GM18909 (cell line): ENCODE results near the gene PDE3A.
"Not testable (repeated sequence)": the region's sequence is repeated elsewhere in the genome, so short reads cannot be mapped to it uniquely, and the experiment has no call there.

Source experiments
- ATAC-seq: cut with Tn5 transposase; IDR thresholded peaks from one replicate; pipeline ENCODE4 v1.9.1; 2021; ENCODE audit warnings: mild to moderate bottlenecking; ENCODE audit not compliant: unreplicated experiment, poor library complexity

Gene PDE3A

DNA sequence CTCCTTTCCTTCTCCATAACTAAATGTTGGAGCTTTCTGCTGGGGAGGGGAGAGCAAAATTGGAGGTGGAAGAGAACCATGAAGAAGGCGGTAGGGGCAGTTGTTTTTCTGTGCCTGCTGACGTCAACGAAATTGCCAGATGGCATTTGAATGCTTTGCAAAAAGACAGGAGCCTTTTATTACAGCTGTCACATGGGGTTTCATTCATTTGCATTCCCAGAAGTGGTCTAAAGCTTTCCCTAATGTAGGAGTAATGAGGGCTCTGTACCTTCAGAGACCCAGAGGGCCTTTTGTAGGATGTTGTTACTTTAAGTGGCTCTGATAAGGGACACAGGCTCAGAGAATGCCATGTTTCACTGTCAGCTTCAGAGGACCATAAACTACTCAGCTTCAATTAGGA is 219.7 kb downstream of the PDE3A start:
- no peak for ATAC-seq

DNA sequence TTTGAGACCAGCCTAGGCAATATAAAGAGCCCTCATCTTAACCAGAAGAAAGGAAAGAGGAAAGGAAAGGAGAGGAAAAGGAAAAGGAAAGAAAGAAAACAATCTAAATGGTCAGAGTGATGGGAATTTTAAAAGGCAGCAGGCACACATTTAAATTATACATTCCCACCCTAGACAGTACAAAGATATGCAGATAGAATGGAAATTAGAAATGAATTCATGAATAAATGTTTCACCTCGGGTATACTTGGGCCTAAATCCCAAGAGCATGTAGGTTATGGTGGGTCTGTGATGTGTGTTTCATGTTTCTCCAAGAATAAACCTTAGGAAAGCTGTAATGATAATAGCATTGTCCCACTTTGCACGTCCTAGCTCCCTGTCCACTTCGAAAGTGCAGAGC is 222.2 kb downstream of the PDE3A start:
- no peak for ATAC-seq

GRCh38 chr12:20592556-20592955 is 224.2 kb downstream of the PDE3A start:
- no peak for ATAC-seq

- no peak for ATAC-seq
These were observed 225.3 kb downstream of the PDE3A start for GRCh38 chr12:20593611-20594010.

- no peak for ATAC-seq
These were observed 227.7 kb downstream of the PDE3A start for GRCh38 chr12:20596061-20596460.

- ATAC-seq, result no peak
These were observed 231.4 kb downstream of the PDE3A start for GRCh38 chr12:20599757-20600156.

DNA sequence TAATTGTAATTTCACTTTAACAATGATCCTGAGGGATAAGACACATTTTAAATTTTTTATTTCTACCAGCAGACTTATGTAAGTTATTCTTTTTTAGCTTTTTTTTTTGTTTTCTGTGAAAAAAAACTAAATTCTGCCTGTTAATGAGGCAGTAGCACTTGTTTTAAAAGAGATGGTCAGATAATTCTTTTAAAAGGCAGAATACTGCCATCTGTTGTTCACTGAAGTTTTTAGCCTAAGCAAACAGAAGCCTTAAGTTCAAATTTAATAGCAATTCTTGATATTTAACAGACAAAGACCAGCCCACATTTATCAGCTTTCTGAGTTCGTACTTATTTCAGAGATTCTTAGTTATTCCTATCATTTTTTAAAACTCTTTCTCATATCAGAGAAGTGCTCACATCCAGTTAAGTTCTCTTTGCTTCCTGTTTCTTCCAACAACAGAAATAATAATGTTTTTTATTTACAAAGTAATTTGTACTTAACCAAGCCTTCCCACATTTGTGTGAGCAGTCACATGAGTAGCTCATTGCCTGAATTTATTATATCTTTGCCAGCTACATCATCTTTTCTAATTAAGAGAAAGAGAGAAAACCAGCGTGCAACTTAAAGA is 233.4 kb downstream of the PDE3A start:
- ATAC-seq, result no peak

DNA sequence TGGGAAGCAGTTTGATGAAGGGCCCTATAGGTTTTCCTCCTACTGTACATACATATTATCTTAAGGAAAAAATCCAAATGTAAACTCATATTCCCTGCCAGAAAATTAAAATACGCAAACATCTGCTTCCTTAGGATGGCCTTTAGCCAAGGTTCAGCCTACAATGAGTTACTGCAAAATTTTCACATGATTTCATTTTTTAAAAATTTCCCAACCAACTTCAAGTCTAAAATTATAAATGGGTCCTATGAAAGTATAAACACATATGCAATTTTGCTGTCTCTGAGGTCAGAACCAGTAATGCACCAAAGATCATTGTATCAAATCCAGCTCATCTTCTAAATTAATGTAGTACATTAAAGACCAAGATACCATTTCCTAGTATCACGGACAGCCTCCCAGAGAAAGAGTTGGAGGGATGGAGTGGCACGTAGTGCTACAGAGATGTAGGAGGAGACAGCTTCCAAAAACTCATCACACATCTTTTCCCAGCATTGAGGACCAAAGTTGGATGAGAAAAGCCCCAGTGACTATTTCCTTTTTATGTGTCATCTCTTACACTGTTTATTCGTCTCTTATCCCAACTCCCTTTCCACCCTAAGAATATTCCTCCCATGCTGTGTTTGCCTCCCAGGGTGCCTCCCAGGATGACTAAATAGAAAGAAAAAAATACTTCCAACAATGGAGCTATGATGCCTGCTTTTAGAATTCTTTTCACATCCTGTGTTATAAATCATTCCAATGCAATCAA is 234.5 kb downstream of the PDE3A start:
- no peak for ATAC-seq

- no peak for ATAC-seq
These were observed 236.2 kb downstream of the PDE3A start for GRCh38 chr12:20604408-20605067.

DNA sequence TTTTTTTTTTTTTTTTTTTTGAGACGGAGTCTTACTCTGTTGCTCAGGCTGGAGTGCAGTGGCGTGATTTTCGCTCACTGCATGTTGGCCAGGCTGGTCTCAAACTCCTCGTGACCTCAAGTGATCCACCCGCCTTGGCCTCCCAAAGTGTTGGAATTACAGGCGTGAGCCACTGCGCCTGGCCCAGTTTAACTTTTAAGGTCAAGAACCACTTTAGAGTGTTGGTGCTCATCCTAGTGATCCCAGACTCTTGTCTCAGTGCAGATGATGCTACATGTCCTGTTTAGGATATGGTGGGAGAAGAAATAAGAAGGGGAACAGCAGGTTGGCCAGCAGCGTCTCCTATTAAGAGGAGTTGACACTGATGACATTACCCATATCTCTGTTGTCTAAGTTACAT is 246.7 kb downstream of the PDE3A start:
- ATAC-seq, result not testable (repeated sequence)

DNA sequence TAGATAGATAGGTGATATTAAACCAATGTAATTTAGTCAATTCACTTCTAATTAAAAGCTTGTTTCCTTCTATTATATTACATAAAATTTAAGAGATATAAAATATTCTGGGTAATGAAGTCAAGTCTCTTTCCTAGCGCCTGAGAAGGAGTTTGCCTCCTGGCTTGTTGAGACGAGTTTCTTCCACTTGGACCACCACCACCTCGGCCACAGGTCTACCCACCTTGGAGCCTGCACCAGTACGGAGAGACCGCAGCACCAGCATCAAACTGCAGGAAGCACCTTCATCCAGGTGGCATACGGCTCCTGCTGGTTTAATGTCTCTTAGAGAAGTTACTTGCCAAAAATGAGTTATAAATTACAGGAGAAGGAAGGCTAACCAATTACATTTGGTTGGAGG is 247.8 kb downstream of the PDE3A start:
- ATAC-seq, result no peak

DNA sequence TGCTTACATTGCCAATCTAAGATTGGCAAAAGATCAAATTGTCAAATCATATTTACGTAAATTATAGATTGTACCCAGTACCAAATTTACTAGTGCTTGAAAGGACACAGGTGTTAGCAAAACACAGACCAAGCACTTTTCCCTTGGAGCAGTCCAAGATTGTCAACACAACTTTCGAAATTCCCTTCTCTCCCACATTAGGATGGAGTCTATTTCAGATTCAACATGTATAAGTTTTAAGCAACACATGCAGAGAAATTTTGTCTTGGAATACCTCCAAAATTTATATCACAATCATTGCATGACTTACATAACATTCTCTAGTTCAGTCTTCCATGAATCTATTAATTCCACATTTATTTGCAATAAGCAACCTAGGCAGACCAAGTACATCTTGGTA is 251.9 kb downstream of the PDE3A start:
- no peak for ATAC-seq

DNA sequence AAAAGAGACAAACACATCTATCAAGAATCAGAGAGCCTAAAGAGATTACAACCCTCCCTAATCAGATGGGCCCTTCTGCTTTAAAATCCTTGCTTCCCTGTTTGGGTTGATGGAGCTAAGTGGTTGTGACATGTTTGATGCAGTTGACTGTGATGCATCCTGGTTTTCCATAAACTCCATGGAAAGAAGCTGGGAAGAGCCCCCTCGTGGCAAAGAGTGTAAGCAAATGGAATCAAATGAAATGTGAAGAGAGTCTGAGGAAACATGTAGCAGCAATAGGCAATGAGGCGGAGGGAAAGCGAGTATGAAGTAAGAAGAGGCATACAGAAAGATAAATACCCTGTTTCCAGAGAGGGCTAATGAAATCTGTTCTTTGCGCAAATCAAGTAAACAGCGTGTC is 256.4 kb downstream of the PDE3A start:
- no peak for ATAC-seq

GRCh38 chr12:20625531-20625930 is 257.2 kb downstream of the PDE3A start:
- no peak for ATAC-seq

DNA sequence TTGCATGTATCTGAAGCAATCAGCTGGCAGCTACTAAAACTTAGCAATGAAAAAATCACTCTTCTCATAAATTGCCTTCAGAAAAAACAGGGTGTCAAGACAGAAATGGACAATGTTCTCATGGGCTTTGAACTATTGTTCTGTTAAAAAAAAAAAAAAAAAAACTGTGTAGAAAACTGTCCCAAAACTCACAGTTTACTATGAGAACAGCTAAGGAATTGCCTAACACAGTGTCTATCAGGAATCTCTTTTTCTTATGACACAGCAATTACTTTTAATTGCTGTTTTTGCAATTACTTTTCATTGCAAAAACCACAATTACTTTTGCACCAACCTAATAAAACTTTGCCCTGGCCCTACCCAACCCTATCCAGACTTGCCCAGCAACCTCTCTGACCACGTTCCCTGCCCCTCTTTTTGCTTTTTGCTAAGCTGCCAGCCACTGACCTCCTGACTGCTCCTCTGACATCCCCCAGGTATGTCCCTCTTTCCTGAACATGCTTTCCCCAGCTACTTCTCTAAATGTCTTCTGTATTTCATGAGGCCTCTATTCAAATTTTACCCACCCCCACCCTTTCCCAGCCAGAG is 258.8 kb downstream of the PDE3A start:
- no peak for ATAC-seq

DNA sequence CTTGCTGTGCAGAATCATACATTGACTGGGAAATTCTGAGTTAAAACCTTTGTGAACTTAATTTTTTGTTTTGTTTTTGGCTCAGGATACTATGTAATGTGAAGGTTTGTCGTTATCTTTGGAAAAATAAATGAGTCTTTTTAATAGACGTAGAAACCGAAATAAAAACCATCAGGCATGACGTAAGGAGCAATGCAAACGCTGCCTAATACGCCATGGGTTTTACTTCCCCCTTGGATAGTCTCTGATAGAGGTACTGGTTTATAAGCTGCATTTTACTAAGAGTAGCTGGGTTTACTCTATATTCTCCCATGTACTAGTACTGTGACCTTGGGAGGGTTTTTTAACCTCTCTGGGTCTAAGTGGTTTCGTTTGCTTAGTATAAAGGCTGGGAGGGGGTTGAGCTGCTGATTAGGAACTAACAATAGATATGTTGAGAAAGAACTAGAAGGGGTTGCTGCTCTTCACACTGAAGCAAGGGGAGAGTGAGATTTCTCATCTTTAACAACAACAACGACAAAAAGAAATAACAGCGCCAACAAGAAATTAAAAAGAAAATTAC is 260.0 kb downstream of the PDE3A start:
- no peak for ATAC-seq

DNA sequence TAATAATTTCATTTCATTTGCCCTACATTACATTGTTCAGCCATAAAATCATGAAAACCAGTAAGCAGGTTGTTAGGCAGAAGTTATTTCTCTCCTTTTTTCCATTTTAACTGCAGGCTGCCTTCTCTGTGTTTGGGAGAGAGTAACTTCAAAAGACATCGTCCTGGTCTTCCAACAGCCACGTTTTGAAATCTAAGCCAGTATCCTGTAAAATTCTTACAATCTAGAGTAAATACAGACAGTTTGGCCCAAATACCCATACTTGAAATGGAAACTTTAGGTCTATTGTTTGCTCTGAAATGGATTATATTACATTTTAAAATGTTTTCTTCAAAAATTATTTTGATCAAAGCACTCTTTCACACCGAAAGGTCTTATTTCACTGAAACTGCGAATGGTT is 260.7 kb downstream of the PDE3A start:
- no peak for ATAC-seq

GRCh38 chr12:20629414-20630156 is 261.2 kb downstream of the PDE3A start:
- ATAC-seq, result no peak

GRCh38 chr12:20631711-20632110 is 263.4 kb downstream of the PDE3A start:
- no peak for ATAC-seq

- no peak for ATAC-seq
These were observed 272.8 kb downstream of the PDE3A start for GRCh38 chr12:20641106-20641505.
